Psoas muscle (tissue), 8 donors: ENCODE results near the gene CHD2. TPM values are rescaled to one million over a fixed set of nuclear protein-coding genes. Genes with fewer than 3 reads are reported as not detected.

Source experiments
- ATAC-seq, 4 donors: fragments of 200-7000 bp; cut with Tn5 transposase; one replicate each; pipeline ENCODE4 v1.9.1; 2020; ENCODE audit warnings: moderate library complexity in 3 of 4, mild to moderate bottlenecking in 2 of 4
- DNase-seq, 2 donors: peaks; one replicate each; pipeline ENCODE4 v3.0.0-alpha.2; 2020
- H3K27ac ChIP-seq: fragments of 200-600 bp; one replicate; pipeline ENCODE4 v1.8.0; 2022
- H3K27me3 ChIP-seq, 3 donors: fragments of 200-600 bp in 1 of 3; one replicate each; pipeline versions ENCODE4 v1.6.1 to v1.8.0; 2013 to 2022; ENCODE audit warnings: low read length in 2 of 3, mild to moderate bottlenecking in 2 of 3, moderate library complexity in 1 of 3; ENCODE audit not compliant: insufficient read depth in 3 of 3
- H3K36me3 ChIP-seq, 2 donors: fragments of 200-600 bp in 1 of 2; one replicate each; pipeline versions ENCODE4 v1.6.1 to v1.8.0; 2013 to 2022; ENCODE audit warnings: low read depth in 1 of 2, mild to moderate bottlenecking in 1 of 2, moderate library complexity in 1 of 2; ENCODE audit not compliant: insufficient read depth in 1 of 2
- H3K4me1 ChIP-seq: fragments of 200-600 bp; one replicate; pipeline ENCODE4 v1.8.0; 2022
- H3K4me3 ChIP-seq: fragments of 200-600 bp; one replicate; pipeline ENCODE4 v1.8.0; 2022; ENCODE audit warnings: mild to moderate bottlenecking
- H3K9me3 ChIP-seq: fragments of 200-600 bp; one replicate; pipeline ENCODE4 v1.8.0; 2022
- CTCF ChIP-seq: fragments of 200-600 bp; IDR thresholded peaks from one replicate; pipeline ENCODE4 v1.8.0; 2022; ENCODE audit warnings: antibody characterized with exemption
- WGBS, 3 donors: extraction: QIAGEN DNeasy Blood & Tissue Kit; methylation state at CpG; one replicate each; pipeline versions ENCODE4 v1.1.6 to v1.1.7; 2013; 5-methylcytosine and 5-hydroxymethylcytosine counted together
- intact Hi-C, 2 donors: fragments of 100-400 bp; cut with DNase I; formaldehyde crosslinking; loops; one replicate each; pipeline versions ENCODE4 v1.11.0 to v1.14.2; 2022
- polyA plus RNA-seq, 3 donors: library from polyadenylated mRNA; stranded (reverse); fragments of 200-250 nt; gene quantifications; one replicate each; pipeline ENCODE4 v1.2.3, GENCODE V29; 2013
- total RNA-seq, 4 donors: library from RNA; stranded (reverse); fragmentation: NEBNext Ultra II Directional in 2 of 4; extraction: Animal tissue kit (Norgen Biotek cat#: 25700) in 2 of 4; gene quantifications; one replicate each; pipeline versions ENCODE4 v1.2.1 to v1.2.4, GENCODE V29; 2021 to 2023
- donor health status: healthy with polysubstance abuse.
- donor health status: DM: no; HTN: no; CAD: no; lungs with moderate emphysema.
- donor health status: Bipolar disorder and iron deficiency.
- donor health status: healthy.
- donor health status: DM: yes; HTN: yes; CAD: no.
- donor health status: DM: no; HTN: no; CAD: no.
- donor health status: DM: no; HTN: no; CAD: no.
- donor health status: DM: yes; HTN: yes; CAD: no.

Gene CHD2
- total and polyA plus RNA-seq, 7 donors, result 11.1 to 53.0 (median 40.9) TPM

DNA sequence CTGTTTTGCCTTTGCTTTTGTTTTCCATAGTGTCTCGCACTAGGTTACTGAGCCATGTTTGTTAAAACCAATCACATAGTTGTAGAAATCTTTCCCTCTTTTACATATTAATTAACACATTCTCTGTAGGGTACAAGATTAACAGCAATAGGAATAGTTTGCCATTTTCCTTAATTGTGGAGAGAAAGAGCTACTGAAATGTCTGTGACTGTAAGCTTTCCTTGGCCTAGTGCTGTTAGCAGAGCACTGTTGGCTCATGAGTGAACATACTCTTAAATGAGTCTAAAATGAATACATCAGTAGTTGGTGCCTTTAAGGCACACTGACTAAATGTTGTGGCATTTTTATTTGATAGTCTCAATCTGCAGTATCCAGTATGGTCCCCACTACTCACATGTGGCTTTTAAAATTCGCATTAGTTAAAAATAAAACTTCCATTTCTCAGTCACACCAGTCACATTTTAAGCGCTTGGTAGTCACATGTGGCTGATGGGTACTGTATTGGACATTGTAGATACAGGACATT is 28.2 kb downstream of the CHD2 start:
- WGBS, 3 donors, result 82 to 99% (median 94%) methylated on average over 3 of the region's 3 CpGs
- peak overlapping the region; percentile 87 for H3K27ac ChIP-seq
- DNase-seq (no peak), ATAC-seq (no peak)
- intact Hi-C loops, result no loop called here
- H3K9me3 ChIP-seq, result no peaks in the 10 kb centered on the region
- no peak overlapping the region for H3K4me3 ChIP-seq
- H3K27me3 ChIP-seq, result no peaks in the 10 kb centered on the region
- peaks cover 72% of the 10 kb centered on the region for H3K4me1 ChIP-seq
- no peak for TF ChIP-seq CTCF
- H3K36me3 ChIP-seq, result peaks cover 5 to 87% of the 10 kb centered on the region in 2 donors

GRCh38 chr15:92929002-92929401 is 28.9 kb downstream of the CHD2 start:
- no peaks in the 10 kb centered on the region for H3K9me3 ChIP-seq
- WGBS, 3 donors, result 69 to 88% (median 72%) methylated on average over 6 of the region's 6 CpGs
- intact Hi-C loops, result no loop called here
- no peak overlapping the region for H3K4me3 ChIP-seq
- H3K27me3 ChIP-seq, result no peaks in the 10 kb centered on the region
- H3K4me1 ChIP-seq, result peaks cover 66% of the 10 kb centered on the region
- peaks cover 7 to 94% of the 10 kb centered on the region in 2 donors for H3K36me3 ChIP-seq
- H3K27ac ChIP-seq, result peak overlapping the region; percentile 87
- ATAC-seq, result no peak
- no peak for TF ChIP-seq CTCF
- no peak for DNase-seq

DNA sequence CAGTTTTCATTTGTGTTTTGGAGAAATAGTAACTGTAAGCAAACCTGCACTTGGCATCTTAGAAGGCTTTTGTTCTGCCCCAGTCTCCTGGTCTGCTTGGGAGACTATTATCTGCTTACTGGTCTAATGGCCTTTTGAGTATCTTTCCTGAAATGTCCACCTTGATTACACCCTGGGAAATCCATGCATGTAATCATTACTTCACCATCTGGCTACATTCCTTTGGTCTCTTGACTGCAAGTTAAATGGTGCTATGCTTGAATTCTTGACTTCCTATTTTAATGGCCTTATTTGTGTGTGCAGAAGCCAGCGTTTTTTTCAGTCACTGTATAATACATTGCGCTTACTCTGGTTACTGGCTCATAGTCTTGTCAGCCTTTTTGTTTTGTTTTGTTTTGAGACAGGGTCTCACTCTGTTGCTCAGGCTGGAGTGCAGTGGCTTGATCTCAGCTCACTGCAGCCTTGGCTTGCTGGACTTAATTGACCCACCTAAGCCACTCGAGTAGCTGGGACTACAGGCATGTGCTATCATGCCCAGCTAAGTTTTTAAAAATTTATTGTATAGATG is 30.0 kb downstream of the CHD2 start:
- intact Hi-C loops, result loop anchor here (2.0 to 5.0 kb wide), 3 partner anchors 37 to 73 kb away; no protein-coding TSS in a partner anchor
- Histone ChIP-seq H3K36me3 (peaks cover 7 to 98% of the 10 kb centered on the region in 2 donors), H3K4me1 (peaks cover 54% of the 10 kb centered on the region), H3K4me3 (no peak overlapping the region), H3K9me3 (no peaks in the 10 kb centered on the region), H3K27me3 (no peaks in the 10 kb centered on the region), H3K27ac (peak overlapping the region; percentile 87)
- 13 to 53% (median 38%) methylated on average over 3 of the region's 3 CpGs for WGBS, 3 donors
- DNase-seq (no peak), ATAC-seq (peak; percentile 16 to 35 (median 28))
- TF ChIP-seq CTCF, result no peak

DNA sequence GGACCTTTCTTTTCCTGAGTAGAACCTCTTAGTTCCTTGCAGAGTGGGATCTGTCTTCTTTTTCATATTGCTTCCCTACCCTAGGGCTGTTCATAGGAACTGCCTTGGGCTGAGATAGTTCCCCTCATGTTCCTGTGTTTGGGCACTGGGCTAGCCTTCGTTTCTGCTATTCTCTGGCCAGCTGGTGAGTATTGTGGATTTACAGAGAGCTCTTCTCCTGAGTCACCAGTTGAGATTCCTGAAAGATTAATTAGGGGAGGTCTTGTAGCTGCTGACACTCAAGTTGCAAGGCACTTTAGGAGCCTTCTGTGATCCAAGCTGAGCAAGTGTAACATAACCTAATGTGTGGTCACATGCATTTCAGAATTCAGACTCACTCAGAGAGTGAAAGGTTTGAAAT is 30.7 kb downstream of the CHD2 start:
- Histone ChIP-seq H3K27me3 (no peaks in the 10 kb centered on the region), H3K4me3 (no peak overlapping the region), H3K36me3 (peaks cover 7 to 98% of the 10 kb centered on the region in 2 donors), H3K4me1 (peaks cover 48% of the 10 kb centered on the region), H3K9me3 (no peaks in the 10 kb centered on the region), H3K27ac (peak overlapping the region; percentile 87)
- ATAC-seq, result peak; percentile 94 to 97 (median 96)
- WGBS, 3 donors, result 7 to 21% (median 7%) methylated on average over 1 of the region's 1 CpG
- TF ChIP-seq CTCF, result no peak
- intact Hi-C loops, result loop anchor here (2.0 to 5.0 kb wide), 3 partner anchors 37 to 74 kb away; no protein-coding TSS in a partner anchor
- DNase-seq, result no peak
